ENCODE measurements around the gene ZNF426.

GRCh38 chr19:9566729-9567128, 28.3 kb upstream of the ZNF426 start:
- TF ChIP-seq POLR2A (IDR thresholded peaks at IDR 0.05): no peak
- TF ChIP-seq CTCF (IDR thresholded peaks at IDR 0.05): no peak

Data from Peyer's patch (tissue), 4 donors.